Stimulated activated CD4-positive, alpha-beta T cell treated with anti-CD3 and anti-CD28 coated beads, Interleukin-1b, Interleukin-23, amount 100 ng/mL, for 48 hours (primary cell): ENCODE measurements around the gene SERPINA12.
"Not testable (repeated sequence)": the region's sequence is repeated elsewhere in the genome, so short reads cannot be mapped to it uniquely, and the experiment has no call there.

Source experiments
- DNase-seq: peaks from one replicate; pipeline ENCODE4 v3.0.0-alpha.2; 2020

Gene SERPINA12

GRCh38 chr14:94486883-94487282, 22.4 kb downstream of the SERPINA12 start:
- no peak for DNase-seq

- peak; percentile 35 for DNase-seq
Measured at GRCh38 chr14:94485944-94486841, 23.1 kb downstream of the SERPINA12 start.

GRCh38 chr14:94484481-94484880, 24.8 kb downstream of the SERPINA12 start:
- no peak for DNase-seq

- DNase-seq = no peak
Measured at GRCh38 chr14:94483729-94484275, 25.5 kb downstream of the SERPINA12 start.

GRCh38 chr14:94483071-94483451, 26.2 kb downstream of the SERPINA12 start:
- no peak for DNase-seq

GRCh38 chr14:94482132-94483070, 26.9 kb downstream of the SERPINA12 start:
- DNase-seq = not testable (repeated sequence)

- DNase-seq = no peak
Measured at GRCh38 chr14:94481468-94482131, 27.7 kb downstream of the SERPINA12 start.

- DNase-seq = no peak
Measured at GRCh38 chr14:94480809-94481208, 28.5 kb downstream of the SERPINA12 start.

GRCh38 chr14:94478420-94478819, 30.8 kb downstream of the SERPINA12 start:
- no peak for DNase-seq

- no peak for DNase-seq
Measured at GRCh38 chr14:94476023-94476422, 33.2 kb downstream of the SERPINA12 start, which contains the start of gene SERPINA9. TSS of gene SERPINA9 (minus strand) at chr14:94476197. CDS start at chr14:94469840, 6,357 bp downstream.

- no peak for DNase-seq
Measured at GRCh38 chr14:94474581-94475031, 34.7 kb downstream of the SERPINA12 start.

- DNase-seq = no peak
Measured at GRCh38 chr14:94473666-94474410, 35.4 kb downstream of the SERPINA12 start.

- DNase-seq = no peak
Measured at GRCh38 chr14:94472842-94473241, 36.4 kb downstream of the SERPINA12 start.

GRCh38 chr14:94471045-94471444, 38.2 kb downstream of the SERPINA12 start:
- DNase-seq = no peak

- no peak for DNase-seq
Measured at GRCh38 chr14:94470311-94470710, 39.0 kb downstream of the SERPINA12 start.

GRCh38 chr14:94469261-94469660, 40.0 kb downstream of the SERPINA12 start:
- DNase-seq = no peak

- no peak for DNase-seq
Measured at GRCh38 chr14:94467728-94468520, 41.3 kb downstream of the SERPINA12 start.

- DNase-seq = no peak
Measured at GRCh38 chr14:94466706-94467370, 42.4 kb downstream of the SERPINA12 start.

GRCh38 chr14:94465042-94465441, 44.2 kb downstream of the SERPINA12 start:
- DNase-seq = no peak

- no peak for DNase-seq
Measured at GRCh38 chr14:94464290-94464689, 45.0 kb downstream of the SERPINA12 start.
